Fibroblast of skin of scalp (primary cell): ENCODE results near the gene ESR2.
A peak's percentile ranks its signal among the peaks of the same experiment; 100 is the strongest.
"Not testable (repeated sequence)": the region's sequence is repeated elsewhere in the genome, so short reads cannot be mapped to it uniquely, and the experiment has no call there.

Experiments used
- DNase-seq: peaks from one replicate; pipeline ENCODE4 v3.0.0-alpha.2; 2013

The ESR2 gene

GRCh38 chr14:64196056-64196455 is 98.1 kb downstream of the ESR2 start:
- DNase-seq: no peak

GRCh38 chr14:64195199-64195598 is 99.0 kb downstream of the ESR2 start:
- no peak for DNase-seq

DNA sequence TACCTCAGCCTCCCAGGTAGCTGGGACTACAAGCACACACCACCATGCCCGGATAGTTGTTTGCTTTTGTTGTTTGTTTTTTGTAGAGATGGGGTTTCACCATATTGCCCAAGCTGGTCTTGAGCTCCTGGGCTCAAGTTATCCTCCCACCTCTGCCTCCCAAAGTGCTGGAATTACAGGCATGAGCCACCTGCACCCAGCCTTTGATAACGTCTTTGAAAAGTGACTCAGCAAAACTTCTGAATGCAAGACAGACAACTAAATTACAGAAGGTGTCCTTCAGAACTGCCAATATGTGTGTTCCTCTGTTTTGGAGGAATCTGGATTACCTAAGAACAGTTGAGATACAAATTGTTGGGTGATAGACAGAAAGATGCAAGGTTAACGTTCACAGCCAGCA is 99.8 kb downstream of the ESR2 start:
- no peak for DNase-seq

GRCh38 chr14:64193821-64194220 is 100.3 kb downstream of the ESR2 start:
- DNase-seq: no peak

DNA sequence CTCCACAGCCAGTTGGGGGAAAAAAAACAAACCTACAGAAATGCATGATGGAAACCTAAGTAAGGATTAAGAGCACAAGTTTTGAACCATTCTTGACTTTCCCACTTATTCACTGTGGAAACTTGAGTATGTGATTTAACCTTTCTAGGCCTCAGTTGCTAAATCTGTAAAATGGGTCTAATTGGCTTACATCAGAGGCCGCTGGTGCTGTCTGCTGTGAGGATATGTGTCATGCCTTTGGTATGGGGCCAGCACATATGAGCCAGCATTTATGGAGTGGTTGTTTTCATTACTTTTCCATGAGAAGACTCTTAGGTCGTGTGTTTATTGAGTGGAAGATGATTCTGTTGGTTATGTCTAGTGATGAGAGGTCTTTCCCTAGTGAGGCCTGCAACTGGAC is 102.4 kb downstream of the ESR2 start:
- peak; percentile 87 for DNase-seq

DNA sequence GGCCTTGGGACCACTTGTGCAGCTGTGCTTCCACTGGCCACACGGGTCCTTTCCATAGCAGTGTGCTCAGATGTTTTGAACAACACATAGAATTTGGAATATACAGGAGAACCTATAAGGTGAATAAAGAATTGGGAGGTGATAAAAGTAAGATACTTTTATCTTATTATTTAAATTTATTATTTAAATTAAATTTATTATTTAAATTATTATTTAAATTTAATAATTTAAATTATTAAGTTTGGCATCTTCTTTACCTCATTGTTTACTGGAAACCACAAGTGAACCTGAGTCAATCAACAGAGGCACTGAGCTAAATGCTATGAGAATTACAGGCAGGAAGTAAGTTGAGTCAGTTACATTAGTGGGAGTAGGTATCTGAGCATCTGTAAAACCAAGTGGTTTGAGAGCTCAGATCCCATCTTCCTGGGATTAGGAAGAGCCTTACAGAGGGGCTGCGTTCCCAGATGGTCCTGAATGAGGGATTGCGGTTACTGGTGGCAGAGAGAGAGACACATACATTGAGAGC is 103.1 kb downstream of the ESR2 start:
- no peak for DNase-seq

- no peak for DNase-seq
These were observed 106.8 kb downstream of the ESR2 start for GRCh38 chr14:64187331-64187730.

- no peak for DNase-seq
These were observed 107.7 kb downstream of the ESR2 start for GRCh38 chr14:64186231-64187129.

- DNase-seq: no peak
These were observed 109.0 kb downstream of the ESR2 start for GRCh38 chr14:64185184-64185583.

- DNase-seq: no peak
These were observed 110.0 kb downstream of the ESR2 start for GRCh38 chr14:64184103-64184729.

DNA sequence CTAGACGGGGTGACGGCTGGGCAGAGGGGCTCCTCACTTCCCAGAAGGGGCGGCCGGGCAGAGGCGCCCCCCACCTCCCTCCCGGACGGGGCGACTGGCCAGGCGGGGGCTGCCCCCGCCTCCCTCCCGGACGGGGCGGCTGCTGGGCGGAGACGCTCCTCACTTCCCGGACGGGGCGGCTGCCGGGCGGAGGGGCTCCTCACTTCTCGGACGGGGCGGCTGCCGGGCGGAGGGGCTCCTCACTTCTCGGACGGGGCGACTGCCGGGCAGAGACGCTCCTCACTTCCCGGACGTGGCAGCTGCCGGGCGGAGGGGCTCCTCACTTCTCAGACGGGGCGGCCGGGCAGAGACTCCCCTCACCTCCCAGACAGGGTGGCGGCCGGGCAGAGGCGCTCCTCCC is 111.3 kb downstream of the ESR2 start:
- not testable (repeated sequence) for DNase-seq

DNA sequence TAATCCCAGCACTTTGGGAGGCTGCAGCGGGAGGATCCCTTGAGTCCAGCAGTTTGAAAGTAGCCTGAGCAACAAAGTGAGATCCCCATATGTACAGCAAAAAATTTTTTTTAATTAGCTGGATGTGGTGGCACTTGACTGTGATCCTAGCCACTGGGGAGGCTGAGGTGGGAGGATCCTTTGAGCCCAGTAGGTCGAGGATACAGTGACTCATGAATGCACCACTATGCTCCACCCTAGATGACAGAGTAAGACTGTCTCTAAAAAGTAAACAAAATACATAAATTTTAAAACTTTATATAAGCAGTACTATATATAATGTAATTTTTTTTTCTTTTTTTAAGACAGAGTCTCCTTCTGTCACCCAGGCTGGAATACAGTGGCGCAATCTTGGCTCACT is 115.4 kb downstream of the ESR2 start:
- DNase-seq: no peak

DNA sequence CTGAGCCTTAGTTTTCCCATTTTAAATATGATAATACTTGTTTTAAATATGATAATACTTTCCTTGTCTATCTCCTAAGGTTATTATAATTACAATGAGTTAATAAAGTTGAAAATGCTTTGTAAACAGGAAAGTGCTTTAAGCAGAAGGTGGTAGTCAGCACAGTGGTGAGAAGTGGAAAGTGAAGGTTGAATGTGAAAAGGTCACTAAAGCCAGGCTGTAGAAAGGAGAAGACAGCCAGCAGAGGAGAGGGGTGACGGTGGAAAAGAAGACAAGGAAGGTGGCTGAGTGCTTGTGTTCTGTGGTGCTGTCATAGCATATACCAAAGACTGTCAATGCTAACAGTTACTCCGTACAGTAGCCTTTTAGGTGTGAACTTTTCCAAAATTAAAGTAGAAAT is 117.8 kb downstream of the ESR2 start:
- no peak for DNase-seq

DNA sequence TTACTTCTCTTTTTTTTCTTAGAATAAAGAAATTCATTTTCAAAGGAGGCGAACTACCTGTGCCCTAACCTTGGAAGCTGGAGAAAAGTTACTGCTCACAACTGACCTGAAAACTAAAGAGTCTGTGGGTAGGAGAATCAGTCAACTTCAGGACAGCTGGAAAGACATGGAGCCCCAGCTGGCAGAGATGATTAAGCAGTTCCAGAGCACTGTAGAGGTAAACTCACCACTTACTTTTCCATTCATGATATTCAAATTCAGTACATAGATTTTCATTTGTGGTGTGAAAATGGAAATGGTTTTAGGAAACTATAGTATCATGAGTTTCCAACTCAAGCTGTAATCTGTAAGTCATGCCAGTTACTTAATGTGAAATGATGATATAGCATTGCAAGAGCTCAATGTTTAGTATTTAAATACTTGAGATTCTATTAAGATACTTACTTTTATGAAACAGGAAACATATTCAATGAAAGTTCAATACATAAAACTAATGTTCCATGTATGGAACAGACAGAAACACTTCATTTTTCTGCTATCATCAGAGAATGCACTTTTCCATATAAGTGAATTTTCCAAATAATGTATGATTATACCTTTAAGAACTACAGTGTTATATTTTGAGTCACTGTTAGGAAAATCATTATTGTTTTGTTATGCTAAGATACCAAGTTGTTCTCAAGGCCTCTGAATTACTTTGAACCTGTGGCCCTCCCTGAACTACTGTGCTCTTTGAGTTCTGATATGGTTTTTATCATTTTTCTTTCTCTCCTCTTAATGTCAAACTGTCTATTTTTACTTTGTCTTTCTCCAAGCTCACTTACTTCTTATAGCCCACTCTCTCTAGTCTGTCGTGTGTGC is 119.0 kb downstream of the ESR2 start:
- DNase-seq: no peak

DNA sequence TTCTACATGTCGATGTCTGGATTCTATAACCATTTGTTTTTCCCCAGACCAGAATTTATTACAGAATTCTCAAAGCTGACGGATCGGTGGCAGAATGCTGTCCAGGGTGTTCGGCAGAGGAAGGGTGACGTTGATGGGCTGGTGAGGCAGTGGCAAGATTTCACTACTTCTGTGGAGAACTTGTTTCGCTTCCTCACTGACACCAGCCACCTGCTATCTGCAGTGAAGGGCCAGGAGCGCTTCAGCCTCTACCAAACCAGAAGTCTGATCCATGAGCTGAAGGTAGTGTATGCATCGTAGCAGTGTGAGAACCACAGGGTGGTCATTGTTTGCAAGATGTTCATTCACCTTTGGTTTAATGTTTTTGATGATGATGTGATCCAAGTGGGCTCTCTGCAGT is 124.0 kb downstream of the ESR2 start:
- no peak for DNase-seq

DNA sequence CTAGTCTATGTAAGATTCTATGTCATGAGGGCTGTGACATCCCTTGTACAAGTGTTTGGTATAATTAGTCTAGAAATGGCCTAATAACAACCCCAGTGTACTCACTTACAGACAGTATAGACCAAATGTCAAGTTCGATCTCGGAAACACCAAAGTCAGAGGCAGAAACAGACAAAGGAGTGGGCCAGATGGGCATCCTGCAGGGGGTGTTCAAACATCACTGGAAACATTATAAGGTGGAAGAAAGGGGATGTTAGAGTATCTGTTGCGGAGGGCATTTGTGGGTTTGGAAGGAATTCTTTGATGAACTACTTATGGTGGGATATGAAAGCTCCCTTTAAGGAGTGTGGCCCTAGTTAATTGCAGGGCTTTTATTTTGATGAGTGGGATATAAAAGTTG is 134.6 kb downstream of the ESR2 start:
- DNase-seq: no peak

DNA sequence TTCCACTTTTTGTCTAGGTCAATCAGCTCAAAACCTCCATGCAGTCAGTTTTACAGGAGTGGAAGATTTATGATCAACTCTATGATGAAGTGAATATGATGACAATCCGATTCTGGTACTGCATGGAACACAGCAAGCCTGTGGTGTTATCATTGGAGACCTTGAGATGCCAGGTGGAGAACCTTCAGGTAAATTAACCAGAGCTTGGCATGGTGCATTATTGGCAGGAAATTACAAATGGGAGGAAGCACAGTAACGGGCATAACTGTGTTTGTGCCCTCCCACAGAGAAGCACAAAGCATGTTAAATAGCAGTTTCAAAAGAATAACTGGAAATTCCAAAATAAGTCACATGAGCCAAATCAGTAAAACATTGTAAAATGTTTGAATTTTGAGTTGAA is 135.6 kb downstream of the ESR2 start:
- DNase-seq: no peak

GRCh38 chr14:64149921-64150320 is 144.2 kb downstream of the ESR2 start:
- DNase-seq: no peak

DNA sequence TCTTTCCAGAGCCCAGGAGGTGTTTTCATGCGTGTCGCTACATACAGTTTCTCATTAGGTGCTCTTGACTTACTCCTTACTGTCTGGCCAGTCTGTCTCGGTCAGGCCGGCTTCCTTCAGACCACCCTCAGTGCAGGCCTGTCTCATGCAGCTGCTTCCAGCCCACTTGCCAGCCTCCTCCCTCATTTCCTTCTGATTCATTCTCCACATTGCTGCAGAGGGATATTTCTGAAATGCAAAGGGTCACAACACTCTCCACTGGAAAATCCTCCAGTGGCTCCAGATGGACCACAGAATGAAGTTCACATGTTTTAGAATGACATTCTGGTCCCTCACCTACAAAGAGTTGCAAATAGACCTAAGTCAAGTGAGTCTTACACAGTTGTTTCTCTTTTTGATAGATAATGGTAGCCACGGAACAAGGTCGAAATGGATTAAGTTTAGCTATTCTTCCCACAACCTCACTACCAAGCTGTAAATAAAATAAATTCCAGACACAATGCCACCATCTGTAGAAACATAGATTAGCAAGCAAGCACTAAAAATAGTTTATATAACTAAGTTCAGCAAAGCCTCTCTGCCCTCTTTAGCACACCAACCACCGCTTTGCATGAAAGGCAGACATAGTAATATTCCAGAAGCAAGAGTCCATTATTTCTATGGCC is 146.9 kb downstream of the ESR2 start:
- peak; percentile 10 for DNase-seq

GRCh38 chr14:64137657-64138290 is 156.4 kb downstream of the ESR2 start:
- DNase-seq: no peak

- no peak for DNase-seq
These were observed 167.6 kb downstream of the ESR2 start for GRCh38 chr14:64126548-64126947.

- DNase-seq: no peak
These were observed 168.9 kb downstream of the ESR2 start for GRCh38 chr14:64125270-64125669.
